ENCODE measurements around the gene COX7A2.

Gene COX7A2

DNA sequence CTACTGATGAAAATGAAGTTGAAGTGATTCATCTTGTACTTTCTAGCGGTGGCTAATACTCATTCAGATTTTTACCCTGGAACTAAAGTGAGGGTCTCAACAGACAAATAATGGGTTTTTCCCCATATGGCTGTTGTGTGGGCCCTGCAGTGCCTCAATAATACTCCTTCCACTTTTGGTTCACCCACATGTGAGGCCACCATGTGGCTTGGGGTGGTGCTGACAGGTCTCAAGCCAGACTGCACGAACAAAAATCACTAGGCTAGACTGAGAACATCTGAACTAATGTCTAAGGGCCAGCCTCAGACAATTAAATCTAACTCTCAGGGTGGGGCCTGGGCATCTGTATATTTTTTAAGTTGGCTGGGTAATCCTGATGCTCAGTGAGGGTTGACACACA, 29.9 kb downstream of the COX7A2 start:
- Histone ChIP-seq H3K4me3 (ENCODE audit: low read length) (0 out of 2 replicates have a peak overlapping the region, but pooled peaks have one; percentile 22), H3K9me3 (ENCODE audit: insufficient read depth, low read depth, low read length) (no peaks in the 10 kb centered on the region), H3K9ac (ENCODE audit: low read depth, low read length) (no peak overlapping the region), H3K36me3 (ENCODE audit: insufficient read depth, low read depth, low read length) (no peaks in the 10 kb centered on the region), H3K4me1 (ENCODE audit: insufficient read depth, low read length) (peaks cover 26% of the 10 kb centered on the region), H3K27me3 (ENCODE audit: insufficient read depth, low read length) (peaks cover 13% of the 10 kb centered on the region), H3K27ac (ENCODE audit: low read length) (peak overlapping the region; percentile 55)

DNA sequence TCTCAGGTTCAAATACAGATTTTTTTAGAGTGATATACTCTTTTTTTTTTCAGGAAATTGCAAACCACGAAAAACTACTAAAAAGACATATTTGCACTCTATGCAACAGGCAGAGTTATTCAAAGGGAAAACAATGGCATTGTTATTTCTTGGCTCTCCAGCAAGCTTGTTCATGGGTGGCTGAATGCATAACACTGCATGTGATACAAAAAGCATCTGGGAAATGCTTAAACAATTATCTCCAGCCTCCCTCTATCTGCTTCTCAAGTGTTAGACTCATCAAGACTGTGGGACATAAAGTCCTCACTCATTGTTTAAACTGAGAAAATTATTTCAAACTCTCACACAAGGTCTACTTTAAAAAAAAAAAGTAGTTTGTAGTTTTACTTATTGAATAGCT, 30.5 kb downstream of the COX7A2 start:
- H3K9me3 ChIP-seq (ENCODE audit: insufficient read depth, low read depth, low read length): no peaks in the 10 kb centered on the region
- peak overlapping the region; percentile 22 for H3K4me3 ChIP-seq (ENCODE audit: low read length)
- peaks cover 19% of the 10 kb centered on the region for H3K27me3 ChIP-seq (ENCODE audit: insufficient read depth, low read length)
- H3K9ac ChIP-seq (ENCODE audit: low read depth, low read length): no peak overlapping the region; the same call in 1 of the 2 replicates
- peaks cover 26% of the 10 kb centered on the region for H3K4me1 ChIP-seq (ENCODE audit: insufficient read depth, low read length)
- no peak overlapping the region for H3K27ac ChIP-seq (ENCODE audit: low read length)
- H3K36me3 ChIP-seq (ENCODE audit: insufficient read depth, low read depth, low read length): no peaks in the 10 kb centered on the region

DNA sequence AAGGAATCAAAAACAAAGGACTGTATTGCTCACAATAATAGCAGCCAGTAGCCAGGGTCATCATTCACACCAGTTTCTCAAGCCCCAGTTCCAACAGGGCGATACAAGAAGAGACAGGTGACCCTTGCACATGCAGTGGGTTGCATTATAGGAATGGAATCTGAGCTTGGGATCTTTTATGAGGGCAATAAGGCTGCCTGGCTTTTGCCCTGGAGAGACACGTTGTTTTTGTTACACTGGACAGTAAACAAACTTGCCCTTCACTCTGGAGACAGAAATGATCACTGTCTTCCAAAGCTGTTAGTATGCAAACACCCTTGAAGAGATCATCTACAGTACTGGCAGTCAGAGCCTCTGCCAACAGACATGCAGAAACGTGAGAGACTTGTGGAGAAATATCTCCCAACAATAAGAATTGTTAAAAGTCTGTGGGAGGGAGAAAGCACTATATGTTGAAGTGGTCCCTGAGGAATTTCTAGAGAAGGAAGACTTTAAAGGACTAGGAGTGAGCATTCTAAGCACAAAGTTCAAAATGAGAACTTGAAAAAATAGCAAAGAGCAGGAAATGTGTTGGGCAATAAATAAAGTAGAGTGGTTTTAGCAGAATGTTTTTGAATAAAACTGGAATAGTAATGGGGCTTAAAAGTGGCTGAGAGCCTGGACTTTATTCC, 31.5 kb downstream of the COX7A2 start:
- peaks cover 30% of the 10 kb centered on the region for H3K27me3 ChIP-seq (ENCODE audit: insufficient read depth, low read length)
- H3K27ac ChIP-seq (ENCODE audit: low read length): no peak overlapping the region
- H3K4me1 ChIP-seq (ENCODE audit: insufficient read depth, low read length): peaks cover 27% of the 10 kb centered on the region
- H3K4me3 ChIP-seq (ENCODE audit: low read length): no peak overlapping the region
- H3K9me3 ChIP-seq (ENCODE audit: insufficient read depth, low read depth, low read length): no peaks in the 10 kb centered on the region
- no peaks in the 10 kb centered on the region for H3K36me3 ChIP-seq (ENCODE audit: insufficient read depth, low read depth, low read length)
- no peak overlapping the region for H3K9ac ChIP-seq (ENCODE audit: low read depth, low read length)

DNA sequence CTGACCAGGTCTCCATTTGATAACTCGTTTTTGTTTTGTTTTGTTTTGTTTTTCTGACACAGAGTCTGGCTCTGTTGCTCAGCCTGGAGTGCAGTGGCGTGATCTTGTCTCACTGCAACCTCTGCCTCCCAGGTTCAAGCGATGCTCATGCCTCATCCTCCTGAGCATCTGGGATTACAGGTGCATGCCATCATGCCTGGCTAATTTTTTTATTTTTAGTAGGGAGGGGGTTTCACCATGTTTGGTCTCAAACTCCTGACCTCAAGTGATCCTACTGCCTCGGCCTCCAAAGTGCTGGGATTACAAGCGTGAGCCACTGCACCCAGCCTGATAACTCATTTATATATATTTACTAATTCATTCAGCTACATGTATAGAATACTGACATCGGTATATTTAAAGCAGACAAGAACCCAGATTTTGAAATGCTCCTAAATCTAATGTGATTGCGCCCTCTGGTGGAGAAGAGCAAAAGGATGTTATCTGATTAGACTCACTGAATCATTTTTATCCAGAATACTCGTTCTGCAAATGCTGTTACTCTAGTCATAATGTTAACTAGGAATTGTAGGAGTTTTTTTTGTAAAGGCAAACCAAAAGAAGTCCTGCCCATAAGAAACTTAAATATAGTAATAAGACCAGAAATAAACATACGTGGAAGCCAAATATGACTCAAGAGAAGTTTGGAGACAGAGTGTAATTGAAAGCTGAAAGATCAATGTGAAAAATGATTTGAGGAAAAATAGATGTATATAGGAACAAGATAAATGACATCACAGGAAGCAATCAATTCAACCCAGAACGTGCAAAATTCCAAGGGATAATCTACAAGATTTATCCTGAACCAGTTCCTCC, 32.5 kb downstream of the COX7A2 start:
- peaks cover 39% of the 10 kb centered on the region for H3K27me3 ChIP-seq (ENCODE audit: insufficient read depth, low read length)
- no peaks in the 10 kb centered on the region for H3K9me3 ChIP-seq (ENCODE audit: insufficient read depth, low read depth, low read length)
- no peaks in the 10 kb centered on the region for H3K36me3 ChIP-seq (ENCODE audit: insufficient read depth, low read depth, low read length)
- no peak overlapping the region for H3K4me3 ChIP-seq (ENCODE audit: low read length)
- no peak overlapping the region for H3K9ac ChIP-seq (ENCODE audit: low read depth, low read length)
- H3K27ac ChIP-seq (ENCODE audit: low read length): no peak overlapping the region
- H3K4me1 ChIP-seq (ENCODE audit: insufficient read depth, low read length): peaks cover 30% of the 10 kb centered on the region

DNA sequence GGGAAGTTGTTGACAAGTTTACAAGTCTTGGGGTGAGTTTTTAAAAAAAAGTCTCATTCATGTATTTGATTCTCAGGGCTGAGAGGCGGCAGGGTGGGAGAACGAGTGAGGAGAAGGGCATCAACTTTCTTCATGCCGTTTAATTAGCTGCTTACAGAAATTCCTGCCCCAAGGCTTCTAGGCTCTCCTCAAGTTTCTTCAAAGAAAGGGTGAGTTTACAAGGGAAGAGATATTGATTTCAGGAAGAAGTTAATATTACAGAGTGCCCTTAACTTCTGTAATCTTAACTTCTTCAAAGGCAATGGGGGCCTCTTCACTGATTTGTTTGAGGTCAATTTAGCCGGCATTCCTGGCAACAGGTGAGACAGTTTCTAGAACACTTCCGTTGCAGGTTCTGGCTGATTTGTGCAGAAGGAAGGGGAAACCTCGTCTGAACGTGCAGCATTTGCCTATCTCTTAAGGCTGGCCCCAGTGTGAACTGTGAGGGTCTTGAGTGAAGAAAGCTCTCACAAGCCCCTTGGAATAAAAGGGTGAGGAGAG, 34.3 kb downstream of the COX7A2 start:
- H3K9me3 ChIP-seq (ENCODE audit: insufficient read depth, low read depth, low read length): no peaks in the 10 kb centered on the region
- no peak overlapping the region for H3K27ac ChIP-seq (ENCODE audit: low read length)
- no peak overlapping the region for H3K9ac ChIP-seq (ENCODE audit: low read depth, low read length)
- H3K4me3 ChIP-seq (ENCODE audit: low read length): no peak overlapping the region
- H3K4me1 ChIP-seq (ENCODE audit: insufficient read depth, low read length): peaks cover 30% of the 10 kb centered on the region
- no peaks in the 10 kb centered on the region for H3K36me3 ChIP-seq (ENCODE audit: insufficient read depth, low read depth, low read length)
- H3K27me3 ChIP-seq (ENCODE audit: insufficient read depth, low read length): peaks cover 58% of the 10 kb centered on the region

DNA sequence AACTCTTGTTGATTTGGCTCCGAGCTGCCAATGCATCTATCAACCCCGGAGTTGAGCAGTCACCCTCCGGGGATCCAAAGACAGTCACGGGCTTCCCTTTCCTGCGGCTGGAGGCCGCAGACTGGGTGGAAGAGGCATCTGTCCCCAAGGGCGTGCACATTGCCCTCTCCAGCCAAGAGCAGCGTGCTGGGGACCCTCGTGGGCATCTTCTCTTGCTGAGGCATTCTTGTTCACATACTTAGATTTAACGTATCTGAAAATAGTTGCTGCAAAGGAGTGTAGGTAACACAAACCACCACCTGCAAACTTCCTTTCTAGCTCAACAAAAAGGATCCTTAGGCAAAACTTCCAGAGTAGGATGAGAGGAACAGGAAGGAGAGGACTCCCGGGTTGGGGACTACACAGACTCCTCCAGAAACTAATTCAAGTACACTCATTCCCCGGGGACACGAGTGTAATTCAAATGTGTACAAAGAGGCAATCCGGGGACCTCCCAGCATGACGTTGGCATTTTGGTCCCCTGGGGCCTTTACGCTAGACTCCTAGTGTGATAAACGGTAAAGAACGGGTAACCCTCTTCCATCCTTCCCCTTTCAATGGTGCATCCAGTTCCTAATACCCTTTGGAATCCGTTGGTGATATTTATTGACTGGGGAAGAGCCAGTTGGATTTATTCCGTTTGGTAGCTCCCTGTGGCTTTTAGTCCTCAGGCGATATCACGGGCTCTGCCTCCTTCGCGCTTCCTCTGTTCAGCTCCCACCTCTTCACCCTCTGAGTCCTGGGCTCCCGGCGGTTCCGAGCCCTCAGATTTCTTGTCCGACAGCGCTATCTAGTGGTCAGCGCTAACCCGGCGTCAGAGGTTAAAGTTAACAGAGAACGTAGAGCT, 35.1 kb downstream of the COX7A2 start:
- Histone ChIP-seq H3K27ac (ENCODE audit: low read length) (no peak overlapping the region), H3K4me3 (ENCODE audit: low read length) (peak overlapping the region; percentile 83)

DNA sequence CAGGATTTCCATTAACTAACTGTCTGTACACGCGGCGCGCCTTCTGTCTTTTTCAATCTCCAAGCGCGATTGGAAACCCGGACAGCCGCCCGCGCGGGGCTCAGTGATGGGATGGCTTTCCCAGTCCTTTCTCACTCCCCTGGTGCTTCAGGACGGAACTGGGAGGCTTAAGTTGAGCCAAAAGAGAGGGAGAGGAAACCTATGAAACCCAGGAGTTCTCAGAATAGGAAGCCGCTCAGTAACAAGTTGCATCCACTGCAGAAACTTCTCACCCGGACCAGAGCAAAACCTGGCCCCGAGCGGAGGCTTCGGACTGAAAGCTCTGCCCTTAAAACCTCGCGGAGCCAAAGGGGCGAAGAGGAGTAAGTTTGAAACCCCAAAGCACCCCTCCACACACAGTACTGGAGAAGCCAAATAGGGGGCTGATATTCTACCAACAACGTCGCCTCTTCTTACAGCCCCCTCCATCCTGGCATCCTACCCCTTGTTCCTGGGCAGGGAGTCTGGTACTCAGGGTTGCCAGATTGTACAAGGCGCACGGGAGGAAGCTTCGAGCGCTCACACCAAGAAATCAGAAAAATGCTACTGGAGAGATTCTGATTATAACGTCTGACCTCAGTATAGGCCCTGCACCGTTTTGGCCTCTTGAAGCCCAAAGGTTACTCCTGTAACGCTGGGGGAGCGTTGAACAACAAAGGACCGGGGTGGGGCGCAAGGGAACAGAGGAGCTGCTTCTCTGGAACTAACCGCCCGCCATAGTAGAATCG, 36.8 kb downstream of the COX7A2 start:
- Histone ChIP-seq H3K27me3 (ENCODE audit: insufficient read depth, low read length) (peaks cover 83% of the 10 kb centered on the region), H3K27ac (ENCODE audit: low read length) (no peak overlapping the region), H3K36me3 (ENCODE audit: insufficient read depth, low read depth, low read length) (no peaks in the 10 kb centered on the region), H3K4me3 (ENCODE audit: low read length) (peak overlapping the region; percentile 83), H3K4me1 (ENCODE audit: insufficient read depth, low read length) (peaks cover 13% of the 10 kb centered on the region), H3K9me3 (ENCODE audit: insufficient read depth, low read depth, low read length) (no peaks in the 10 kb centered on the region), H3K9ac (ENCODE audit: low read depth, low read length) (peak overlapping the region; percentile 47; the same call in 1 of the 2 replicates)

More for the DNA sequence above, 35.1 kb downstream of the COX7A2 start:
- Histone ChIP-seq H3K27me3 (ENCODE audit: insufficient read depth, low read length) (peaks cover 65% of the 10 kb centered on the region), H3K9ac (ENCODE audit: low read depth, low read length) (no peak overlapping the region; the same call in 1 of the 2 replicates), H3K36me3 (ENCODE audit: insufficient read depth, low read depth, low read length) (no peaks in the 10 kb centered on the region), H3K4me1 (ENCODE audit: insufficient read depth, low read length) (peaks cover 29% of the 10 kb centered on the region), H3K9me3 (ENCODE audit: insufficient read depth, low read depth, low read length) (no peaks in the 10 kb centered on the region)

DNA sequence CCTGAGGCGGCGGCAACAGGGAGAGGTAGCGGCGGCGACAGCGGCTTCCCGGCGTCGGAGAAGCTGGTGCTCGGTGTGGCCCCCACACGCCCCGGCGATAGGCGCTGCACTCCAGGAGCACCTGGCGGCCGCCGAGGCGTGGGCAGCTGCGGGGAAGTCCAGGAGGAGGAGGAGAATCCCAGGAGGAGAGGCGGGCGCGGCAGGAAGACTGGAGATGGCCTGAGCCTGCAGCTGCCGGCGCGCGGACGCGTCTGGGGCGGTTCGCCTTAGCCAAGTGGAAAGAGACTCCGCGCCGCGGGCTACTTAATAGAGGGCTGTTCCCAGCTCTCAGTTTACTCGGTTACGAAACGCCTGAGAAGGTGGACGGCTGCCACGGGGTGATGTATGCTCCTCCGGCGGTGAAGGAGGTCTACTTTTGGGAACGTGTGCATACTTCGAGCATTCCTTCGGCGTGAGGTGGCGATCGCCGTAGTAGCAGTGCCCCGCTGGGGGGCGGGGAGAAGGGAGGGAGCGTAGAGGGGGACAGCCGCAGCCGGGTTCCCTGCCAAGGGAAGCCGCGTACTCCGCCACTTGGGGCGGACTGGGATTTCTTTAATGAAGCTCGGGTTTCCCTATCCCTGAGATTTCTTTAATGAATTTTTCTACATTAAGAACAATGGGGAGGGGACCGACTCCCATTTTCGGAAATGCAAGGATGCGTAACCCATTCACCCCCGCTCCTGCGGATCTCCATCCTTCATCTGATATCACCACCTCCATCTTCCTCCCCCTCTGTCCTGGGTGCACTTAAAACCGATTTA, 37.6 kb downstream of the COX7A2 start, which contains the start of gene COL12A1:
Gene COL12A1, minus strand, starts transcription at position 278 of the 800 bp plus-strand sequence. CDS start 3,261 bp downstream, outside the sequence.
- Histone ChIP-seq H3K4me3 (ENCODE audit: low read length) (peak within 1 kb of the TSS; percentile 83), H3K27ac (ENCODE audit: low read length) (no peak within 1 kb of the TSS), H3K27me3 (ENCODE audit: insufficient read depth, low read length) (peaks cover 90% of the 10 kb centered on the region), H3K4me1 (ENCODE audit: insufficient read depth, low read length) (peaks cover 8% of the 10 kb centered on the region; the same call in 1 of the 2 replicates), H3K36me3 (ENCODE audit: insufficient read depth, low read depth, low read length) (no peaks in the 10 kb centered on the region), H3K9ac (ENCODE audit: low read depth, low read length) (peak within 1 kb of the TSS; percentile 60; the same call in 1 of the 2 replicates), H3K9me3 (ENCODE audit: insufficient read depth, low read depth, low read length) (no peaks in the 10 kb centered on the region)

DNA sequence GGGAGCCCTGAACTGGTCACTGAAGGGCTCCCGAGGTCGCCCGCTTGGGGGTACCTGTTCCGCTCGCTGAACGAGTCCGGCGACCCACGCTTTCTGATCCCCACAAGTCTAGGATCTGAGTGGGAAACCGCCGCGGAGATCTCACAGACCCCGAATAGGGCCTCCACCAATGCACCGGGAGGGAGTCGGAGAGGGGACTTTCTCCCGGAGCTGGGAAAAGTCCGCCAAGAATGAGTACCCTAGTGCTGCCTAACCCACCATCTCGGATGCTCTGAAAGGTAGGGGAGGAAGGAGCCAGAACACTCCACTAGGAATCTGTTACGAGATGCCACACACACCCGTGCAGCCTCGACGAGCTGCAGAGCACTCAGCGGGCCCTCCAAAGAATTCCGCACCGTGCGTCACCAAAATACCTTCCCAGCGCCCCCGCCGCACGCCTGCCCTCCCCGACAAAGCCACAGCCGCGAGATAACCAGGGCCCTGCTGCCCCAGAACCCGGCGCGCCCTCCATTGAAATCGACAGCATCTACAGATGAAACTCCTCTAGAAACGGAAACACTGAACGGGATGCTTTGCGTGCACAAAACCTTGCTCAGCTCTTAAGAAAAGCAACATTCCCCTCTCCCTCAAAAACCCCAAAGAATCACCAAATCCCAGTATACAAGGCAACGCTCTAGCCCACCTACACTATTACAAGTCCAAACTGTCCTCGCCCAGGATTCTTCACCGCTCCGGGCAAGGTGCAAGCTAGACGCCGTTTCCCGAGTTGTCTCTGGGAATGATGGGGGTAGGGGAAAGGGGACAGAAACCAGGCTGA, 38.4 kb downstream of the COX7A2 start:
- H3K4me1 ChIP-seq (ENCODE audit: insufficient read depth, low read length): peaks cover 8% of the 10 kb centered on the region; the same call in 1 of the 2 replicates
- H3K27ac ChIP-seq (ENCODE audit: low read length): no peak overlapping the region
- H3K4me3 ChIP-seq (ENCODE audit: low read length): peak overlapping the region; percentile 83
- H3K9ac ChIP-seq (ENCODE audit: low read depth, low read length): peak overlapping the region; percentile 60; the same call in 1 of the 2 replicates
- no peaks in the 10 kb centered on the region for H3K9me3 ChIP-seq (ENCODE audit: insufficient read depth, low read depth, low read length)
- H3K36me3 ChIP-seq (ENCODE audit: insufficient read depth, low read depth, low read length): no peaks in the 10 kb centered on the region
- H3K27me3 ChIP-seq (ENCODE audit: insufficient read depth, low read length): peaks cover 93% of the 10 kb centered on the region
